HepG2 (cell line): ENCODE results near the gene RANBP17. TPM values are rescaled to one million over a fixed set of nuclear protein-coding genes. Genes with fewer than 3 reads are reported as not detected.

Source experiments
- ATAC-seq: fragments of 200-7000 bp; cut with Tn5 transposase; 3 replicates; pipeline ENCODE4 v1.9.1; 2020; ENCODE audit warnings: mild to moderate bottlenecking, moderate library complexity
- BruUV-seq: library from RNA; stranded (reverse); fragments of 400-500 nt; replicated peaks from 2 replicates; lab custom pipeline; 2021; lab: Mats Ljungman, UMichigan
- CTCF ChIA-PET: fragments of 300-600 bp; formaldehyde crosslinking; extraction: SDS; loops from one replicate; lab custom pipeline; 2021; ENCODE audit warnings: low total read pairs, inconsistent platforms, low intra/inter-chr PET ratio; lab: Yijun Ruan, JAX
- POLR2A ChIA-PET: fragments of 350-600 bp; sonication (Branson Sonifier 250); formaldehyde crosslinking; loops from one replicate; lab custom pipeline; 2020; ENCODE audit warnings: antibody characterized with exemption, inconsistent platforms; lab: Yijun Ruan, JAX
- DNase-seq: peaks from one replicate; pipeline ENCODE4 v3.0.0-alpha.2; 2015; ENCODE audit warnings: low spot score
- FAIRE-seq: peaks from 3 replicates; lab custom pipeline; 2011; peaks lifted over from hg19 to GRCh38; lab: Jason Lieb, UNC
- H2AFZ ChIP-seq: one replicate; pipeline ENCODE4 v1.6.1; 2011; ENCODE audit warnings: low read length, inconsistent platforms
- H3K27ac ChIP-seq: fragments of 300-600 bp; 3 replicates; pipeline ENCODE4 v1.8.0; 2011; ENCODE audit warnings: mixed run types, mild to moderate bottlenecking, mixed read lengths, low read length, inconsistent platforms; ENCODE audit not compliant: insufficient read depth; ENCODE audit errors: extremely low read length
- H3K27me3 ChIP-seq, 2 experiments: fragments of 200-600 bp in 1 of 2; 2 replicates in 1 of 2; 3 replicates in 1 of 2; pipeline versions ENCODE4 v1.6.0 to v1.8.0; 2011; ENCODE audit warnings: low read length in 2 of 2, mild to moderate bottlenecking in 2 of 2, moderate library complexity in 2 of 2, inconsistent platforms in 1 of 2; ENCODE audit not compliant: insufficient read depth in 2 of 2, control insufficient read depth in 1 of 2
- H3K36me3 ChIP-seq, 2 experiments: fragments of 200-600 bp in 1 of 2; replicated peaks in 1 of 2; 2 replicates in 1 of 2; 3 replicates in 1 of 2; pipeline versions ENCODE4 v1.5.1 to v1.8.0; 2011; ENCODE audit warnings: low read length in 2 of 2, inconsistent platforms in 1 of 2; ENCODE audit not compliant: insufficient read depth in 2 of 2, control insufficient read depth in 1 of 2
- H3K4me1 ChIP-seq: 2 replicates; pipeline ENCODE4 v1.5.1; 2012; ENCODE audit warnings: low read length, inconsistent platforms; ENCODE audit not compliant: insufficient read depth
- H3K4me2 ChIP-seq: 2 replicates; pipeline ENCODE4 v1.6.0; 2011; ENCODE audit warnings: low read depth, low read length, inconsistent platforms
- H3K4me3 ChIP-seq, 3 experiments: fragments of 200-600 bp in 1 of 3; sonication (generic), shearing (Covaris generic) in 1 of 3; replicated peaks in 1 of 3; 2 replicates each; pipeline ENCODE4 v1.5.1; 2011 to 2016; ENCODE audit warnings: low read length in 3 of 3, inconsistent platforms in 2 of 3, low read depth in 2 of 3, mild to moderate bottlenecking in 2 of 3, control low read depth in 1 of 3, mixed read lengths in 1 of 3; ENCODE audit not compliant: insufficient read depth in 1 of 3
- H3K79me2 ChIP-seq: one replicate; pipeline ENCODE4 v1.6.1; 2011; ENCODE audit warnings: low read length, inconsistent platforms; ENCODE audit not compliant: insufficient read depth
- H3K9ac ChIP-seq: 2 replicates; pipeline ENCODE4 v1.6.0; 2011; ENCODE audit warnings: mild to moderate bottlenecking, low read depth, low read length, inconsistent platforms; ENCODE audit not compliant: insufficient read depth
- H3K9me3 ChIP-seq: 2 replicates; pipeline ENCODE4 v1.5.1; 2012; ENCODE audit warnings: mild to moderate bottlenecking, low read length
- H4K20me1 ChIP-seq: 2 replicates; pipeline ENCODE4 v1.6.0; 2011; ENCODE audit warnings: inconsistent platforms, mild to moderate bottlenecking, low read length, moderate library complexity; ENCODE audit not compliant: insufficient read depth
- ARNT ChIP-seq: fragments of 450-650 bp; IDR thresholded peaks from 2 replicates; pipeline ENCODE4 v1.6.1; 2017
- FOSL1 ChIP-seq: sonication (generic); formaldehyde crosslinking; IDR thresholded peaks from 2 replicates; pipeline ENCODE4 v1.9.0; 2021; ENCODE audit warnings: missing genetic modification reagents, borderline replicate concordance
- HMG20A ChIP-seq: IDR thresholded peaks from 2 replicates; pipeline ENCODE4 v1.6.1; 2016; ENCODE audit warnings: borderline replicate concordance
- RBAK ChIP-seq: sonication (generic); formaldehyde crosslinking; IDR thresholded peaks from 2 replicates; pipeline ENCODE4 v1.5.1; 2020; ENCODE audit warnings: mild to moderate bottlenecking, missing genetic modification reagents
- SMARCE1 ChIP-seq: fragments of 450-650 bp; IDR thresholded peaks from 2 replicates; pipeline ENCODE4 v1.6.1; 2017; ENCODE audit warnings: borderline replicate concordance
- SOX13 ChIP-seq, 3 experiments: fragments of 450-650 bp in 1 of 3; sonication (generic) in 1 of 3; formaldehyde crosslinking in 1 of 3; IDR thresholded peaks in 2 of 3; conservative IDR thresholded peaks in 1 of 3; 2 replicates each; pipeline versions ENCODE4 v1.5.0 to v1.6.1; 2016 to 2020; ENCODE audit warnings: antibody characterized with exemption in 1 of 3, mild to moderate bottlenecking in 1 of 3, missing compliant biosample characterization in 1 of 3, missing genetic modification reagents in 1 of 3, moderate library complexity in 1 of 3
- ZKSCAN1 ChIP-seq: fragments of 150-350 bp; IDR thresholded peaks from 2 replicates; pipeline ENCODE4 v1.6.1; 2014; ENCODE audit warnings: low read length
- ZNF282 ChIP-seq: fragments of 450-650 bp; IDR thresholded peaks from 2 replicates; pipeline ENCODE4 v1.6.1; 2018; ENCODE audit not compliant: partially characterized antibody
- ZNF296 ChIP-seq: sonication (generic); formaldehyde crosslinking; conservative IDR thresholded peaks from 2 replicates; pipeline ENCODE4 v1.5.0; 2020; ENCODE audit warnings: mild to moderate bottlenecking, missing genetic modification reagents
- ZNF552 ChIP-seq: sonication (generic); formaldehyde crosslinking; IDR thresholded peaks from 2 replicates; pipeline ENCODE4 v1.9.0; 2022; ENCODE audit warnings: missing genetic modification reagents, mild to moderate bottlenecking, borderline replicate concordance
- ZNF678 ChIP-seq: sonication (generic); formaldehyde crosslinking; IDR thresholded peaks from 2 replicates; pipeline ENCODE4 v1.4.0; 2020; ENCODE audit warnings: mild to moderate bottlenecking, missing genetic modification reagents
- ZNF839 ChIP-seq: sonication (generic); formaldehyde crosslinking; IDR thresholded peaks from 2 replicates; pipeline ENCODE4 v1.4.0; 2020; ENCODE audit warnings: missing genetic modification reagents, mild to moderate bottlenecking, borderline replicate concordance
- in situ Hi-C: cut with HindIII; loops from 2 replicates; pipeline ENCODE4 v1.10.0; 2017; ENCODE audit warnings: low pct_unique_long_range_greater_than_20kb; ENCODE audit not compliant: extremely low pct_ligation_motif_present
- intact Hi-C: fragments of 100-400 bp; cut with micrococcal nuclease; formaldehyde crosslinking; loops from one replicate; pipeline ENCODE4 v1.10.0; 2022; ENCODE audit not compliant: unreplicated experiment
- polyA plus RNA-seq, 8 experiments: library from polyadenylated mRNA; depleted of rRNA in 3 of 8; stranded (reverse) in 7 of 8; unstranded in 1 of 8; fragments of >200 nt; fragmentation: Illumina TruSeq in 4 of 8; extraction: Trizol in 4 of 8; gene quantifications; 2 replicates each; pipeline versions ENCODE4 v1.2.1 to v1.2.3, GENCODE V29; 2011 to 2016; ENCODE audit warnings: low read depth in 4 of 8, missing spikeins in 1 of 8, mixed read lengths in 1 of 8; ENCODE audit not compliant: insufficient read depth in 1 of 8
- total RNA-seq, 5 experiments: library from RNA; depleted of rRNA; stranded (reverse); fragments of >200 nt; fragmentation: Illumina TruSeq; extraction: Trizol; gene quantifications; 2 replicates each; pipeline ENCODE4 v1.2.3, GENCODE V29; 2016; ENCODE audit warnings: low read depth in 1 of 5
- TF ChIP-seq, protein P1 (sequence below): sonication (generic); formaldehyde crosslinking; IDR thresholded peaks from 2 replicates; pipeline ENCODE4 v1.4.0; 2020; ENCODE audit warnings: missing genetic modification reagents, mild to moderate bottlenecking, borderline replicate concordance
- TF ChIP-seq, protein P2 (sequence below): sonication (generic); formaldehyde crosslinking; IDR thresholded peaks from 2 replicates; pipeline ENCODE4 v1.5.0; 2020; ENCODE audit warnings: missing genetic modification reagents, mild to moderate bottlenecking, borderline replicate concordance
- TF ChIP-seq, protein P3 (sequence below): sonication (generic); formaldehyde crosslinking; IDR thresholded peaks from 2 replicates; pipeline ENCODE4 v1.4.0; 2020; ENCODE audit warnings: missing genetic modification reagents

Gene RANBP17
- total and polyA plus RNA-seq, 2 of the 13 experiments (the other 11 are each of a cell fraction or from before 2014, with no cell fraction given): not detected

DNA sequence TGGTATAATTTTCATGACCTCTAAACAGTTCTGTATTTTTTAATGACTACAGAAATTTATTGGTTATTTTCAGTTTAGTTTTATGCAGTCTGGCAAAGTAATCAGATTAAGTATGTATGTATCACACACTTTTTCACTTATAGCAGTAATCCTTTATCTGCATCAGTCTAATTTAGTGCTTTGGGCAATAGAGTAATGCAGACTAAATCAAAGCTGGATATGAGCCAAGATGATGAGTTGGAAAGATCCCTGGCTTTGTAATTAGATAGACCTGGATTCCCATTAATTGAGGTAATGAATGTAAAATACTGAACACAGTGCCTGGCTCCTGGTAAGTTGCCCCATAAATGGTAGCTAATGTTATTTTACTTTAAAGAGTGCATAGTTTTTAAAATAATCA lies 231.8 kb downstream of the RANBP17 start:
- Histone ChIP-seq H3K4me3 (no peak overlapping the region), H3K4me1 (no peaks in the 10 kb centered on the region), H3K27me3 (no peaks in the 10 kb centered on the region), H3K27ac (no peak overlapping the region), H3K9ac (no peak overlapping the region), H3K79me2 (no peaks in the 10 kb centered on the region)
- ATAC-seq: no peak
- POLR2A ChIA-PET: no interaction called here
- CTCF ChIA-PET: no interaction called here
- FAIRE-seq: no peak
- BruUV-seq: no TSS peak
- in situ Hi-C loops: no loop called here
- intact Hi-C loops: no loop called here
- TF ChIP-seq, protein P1, sequence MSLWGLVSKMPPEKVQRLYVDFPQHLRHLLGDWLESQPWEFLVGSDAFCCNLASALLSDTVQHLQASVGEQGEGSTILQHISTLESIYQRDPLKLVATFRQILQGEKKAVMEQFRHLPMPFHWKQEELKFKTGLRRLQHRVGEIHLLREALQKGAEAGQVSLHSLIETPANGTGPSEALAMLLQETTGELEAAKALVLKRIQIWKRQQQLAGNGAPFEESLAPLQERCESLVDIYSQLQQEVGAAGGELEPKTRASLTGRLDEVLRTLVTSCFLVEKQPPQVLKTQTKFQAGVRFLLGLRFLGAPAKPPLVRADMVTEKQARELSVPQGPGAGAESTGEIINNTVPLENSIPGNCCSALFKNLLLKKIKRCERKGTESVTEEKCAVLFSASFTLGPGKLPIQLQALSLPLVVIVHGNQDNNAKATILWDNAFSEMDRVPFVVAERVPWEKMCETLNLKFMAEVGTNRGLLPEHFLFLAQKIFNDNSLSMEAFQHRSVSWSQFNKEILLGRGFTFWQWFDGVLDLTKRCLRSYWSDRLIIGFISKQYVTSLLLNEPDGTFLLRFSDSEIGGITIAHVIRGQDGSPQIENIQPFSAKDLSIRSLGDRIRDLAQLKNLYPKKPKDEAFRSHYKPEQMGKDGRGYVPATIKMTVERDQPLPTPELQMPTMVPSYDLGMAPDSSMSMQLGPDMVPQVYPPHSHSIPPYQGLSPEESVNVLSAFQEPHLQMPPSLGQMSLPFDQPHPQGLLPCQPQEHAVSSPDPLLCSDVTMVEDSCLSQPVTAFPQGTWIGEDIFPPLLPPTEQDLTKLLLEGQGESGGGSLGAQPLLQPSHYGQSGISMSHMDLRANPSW (CRISPR knock-in tag): no peak
- TF ChIP-seq ZNF282 (no peak), FOSL1 (CRISPR knock-in tag) (no peak), ZNF552 (CRISPR knock-in tag) (no peak), ZNF296 (no peak), ZNF678 (CRISPR knock-in tag) (no peak), SMARCE1 (no peak), ARNT (no peak), RBAK (CRISPR knock-in tag) (no peak), ZKSCAN1 (no peak), HMG20A (CRISPR knock-in tag) (no peak), SOX13 (IDR thresholded peaks at IDR 0.05) (no peak), SOX13 (CRISPR knock-in tag; conservative IDR thresholded peaks at IDR 0.05 in 1 of 2, IDR thresholded peaks at IDR 0.05 in 1 of 2) (no peak), ZNF839 (CRISPR knock-in tag) (no peak)
- TF ChIP-seq, protein P2, sequence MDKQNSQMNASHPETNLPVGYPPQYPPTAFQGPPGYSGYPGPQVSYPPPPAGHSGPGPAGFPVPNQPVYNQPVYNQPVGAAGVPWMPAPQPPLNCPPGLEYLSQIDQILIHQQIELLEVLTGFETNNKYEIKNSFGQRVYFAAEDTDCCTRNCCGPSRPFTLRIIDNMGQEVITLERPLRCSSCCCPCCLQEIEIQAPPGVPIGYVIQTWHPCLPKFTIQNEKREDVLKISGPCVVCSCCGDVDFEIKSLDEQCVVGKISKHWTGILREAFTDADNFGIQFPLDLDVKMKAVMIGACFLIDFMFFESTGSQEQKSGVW (CRISPR knock-in tag): no peak
- TF ChIP-seq, protein P3, sequence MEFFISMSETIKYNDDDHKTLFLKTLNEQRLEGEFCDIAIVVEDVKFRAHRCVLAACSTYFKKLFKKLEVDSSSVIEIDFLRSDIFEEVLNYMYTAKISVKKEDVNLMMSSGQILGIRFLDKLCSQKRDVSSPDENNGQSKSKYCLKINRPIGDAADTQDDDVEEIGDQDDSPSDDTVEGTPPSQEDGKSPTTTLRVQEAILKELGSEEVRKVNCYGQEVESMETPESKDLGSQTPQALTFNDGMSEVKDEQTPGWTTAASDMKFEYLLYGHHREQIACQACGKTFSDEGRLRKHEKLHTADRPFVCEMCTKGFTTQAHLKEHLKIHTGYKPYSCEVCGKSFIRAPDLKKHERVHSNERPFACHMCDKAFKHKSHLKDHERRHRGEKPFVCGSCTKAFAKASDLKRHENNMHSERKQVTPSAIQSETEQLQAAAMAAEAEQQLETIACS (CRISPR knock-in tag): no peak
- TF ChIP-seq, all 625 proteins: peak for 0
- Histone ChIP-seq H3K9me3 (no peaks in the 10 kb centered on the region), H4K20me1 (no peaks in the 10 kb centered on the region), H2AFZ (no peak overlapping the region), H3K4me2 (no peak overlapping the region), H3K36me3 (no peaks in the 10 kb centered on the region)
- no peak for DNase-seq
